HG02840 (cell line): ENCODE data around the gene FGD4.

ENCODE experiments used
- ATAC-seq: cut with Tn5 transposase; IDR thresholded peaks from one replicate; pipeline ENCODE4 v1.9.1; 2021; ENCODE audit warnings: mild to moderate bottlenecking, moderate library complexity, moderate number of reproducible peaks; ENCODE audit not compliant: unreplicated experiment, low FRiP score

Gene FGD4

GRCh38 chr12:32402170-32402569 is 2.8 kb downstream of the FGD4 start:
- ATAC-seq = no peak

DNA sequence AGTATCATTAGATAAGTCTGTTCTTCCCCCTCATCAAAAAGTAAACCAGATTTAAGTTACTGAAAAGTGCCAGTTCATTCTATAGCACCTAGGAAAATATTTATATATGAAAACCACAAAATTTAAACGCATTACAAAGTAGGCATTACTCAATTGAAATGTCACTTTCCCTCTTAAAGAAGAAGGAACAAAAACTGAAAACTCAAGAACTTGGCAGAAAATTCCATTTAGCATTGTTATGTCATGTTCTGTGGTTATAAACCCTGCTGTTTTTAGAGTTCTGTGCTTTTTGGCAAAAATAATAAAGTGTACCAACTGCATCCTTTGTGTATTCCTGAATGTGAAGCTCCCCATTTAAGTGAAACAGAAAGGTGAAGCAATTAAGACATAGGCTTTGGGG is 3.6 kb downstream of the FGD4 start:
- ATAC-seq = no peak

DNA sequence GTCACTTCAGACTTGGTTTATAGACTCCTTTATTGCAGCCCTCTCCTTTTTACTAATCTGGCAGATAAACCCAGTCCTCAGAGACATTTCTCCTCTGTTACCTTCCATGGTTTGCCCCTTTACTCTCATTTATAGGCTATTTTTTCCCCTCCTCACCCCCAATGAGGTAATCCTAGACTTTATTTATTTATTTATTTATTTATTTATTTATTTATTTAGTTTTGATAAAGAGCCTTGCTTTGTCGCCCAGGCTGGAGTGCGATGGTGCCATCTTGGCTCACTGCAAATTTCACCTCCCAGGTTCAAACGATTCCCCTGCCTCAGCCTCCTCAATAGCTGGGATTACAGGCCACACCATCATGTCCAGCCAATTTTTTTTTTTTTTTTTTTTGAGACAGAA is 8.4 kb downstream of the FGD4 start:
- ATAC-seq = no peak

GRCh38 chr12:32413412-32413811 is 14.1 kb downstream of the FGD4 start:
- ATAC-seq = no peak

DNA sequence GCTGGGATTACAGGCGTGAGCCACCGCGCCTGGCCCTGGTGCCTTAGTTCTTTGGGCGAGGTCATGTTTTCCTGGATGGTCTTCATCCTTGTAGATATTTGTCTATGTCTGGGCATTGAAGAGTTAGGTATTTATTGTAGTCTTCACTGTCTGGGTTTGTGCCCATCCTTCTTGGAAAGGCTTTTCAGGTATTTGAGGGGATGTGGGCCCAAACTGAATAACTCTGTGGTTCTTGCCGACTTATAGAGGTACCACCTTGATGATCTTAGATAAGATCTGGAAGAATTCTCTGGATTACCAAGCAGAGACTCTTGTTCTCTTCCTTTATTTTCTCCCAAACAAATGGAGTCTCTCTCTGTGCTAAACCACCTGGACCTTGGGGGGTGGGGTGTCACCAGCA is 18.9 kb downstream of the FGD4 start:
- no peak for ATAC-seq

DNA sequence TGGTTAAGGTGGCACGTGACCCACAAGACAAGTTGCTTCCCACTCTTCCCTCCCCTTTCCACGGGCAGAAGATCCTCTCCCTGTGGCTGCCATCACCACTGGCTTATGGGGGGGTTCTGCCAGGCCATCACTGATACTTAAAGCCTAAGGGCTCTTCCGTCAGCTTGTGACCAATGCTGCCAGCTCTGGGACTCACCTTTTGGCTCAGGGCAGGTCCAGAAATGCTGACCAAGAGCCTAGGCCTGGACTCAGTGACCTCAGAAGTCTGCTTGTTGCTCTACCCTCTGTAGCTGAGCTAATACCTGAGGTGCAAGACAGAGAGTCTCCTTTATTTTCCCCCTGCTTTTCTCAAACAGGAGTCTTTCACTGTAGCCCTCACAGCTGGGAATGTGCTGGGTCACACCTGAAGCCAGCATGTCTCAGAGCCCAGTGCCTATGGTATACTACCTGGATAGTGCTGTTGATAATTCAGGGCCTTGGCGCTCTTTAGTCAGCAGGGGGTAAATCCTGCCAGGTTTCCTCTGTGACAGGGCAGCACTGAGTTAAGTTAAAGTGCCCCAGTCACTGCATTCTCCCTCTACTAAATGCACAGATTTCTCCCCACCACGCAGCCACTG is 19.7 kb downstream of the FGD4 start:
- ATAC-seq = no peak

- ATAC-seq = no peak
Measured at GRCh38 chr12:32419520-32419960, 20.2 kb downstream of the FGD4 start.

DNA sequence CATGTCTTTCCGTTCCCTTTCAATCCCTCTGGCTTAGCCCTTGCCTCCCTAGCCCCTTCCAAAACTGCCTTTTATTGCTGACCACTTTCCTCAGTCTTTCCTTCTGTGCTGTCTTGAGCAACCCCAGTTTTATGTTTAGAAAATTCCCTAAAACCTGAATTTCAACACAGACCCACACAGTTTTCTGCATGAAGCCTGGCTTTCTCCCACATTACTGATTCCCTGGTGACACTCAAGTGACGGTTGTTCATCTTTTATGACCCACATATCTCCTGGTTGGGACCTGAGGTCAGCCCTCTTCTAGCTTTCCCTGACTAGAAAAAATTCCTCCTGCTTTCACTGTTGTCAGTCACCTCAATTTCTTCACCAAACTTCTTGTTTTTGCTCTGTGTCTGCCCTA is 21.0 kb downstream of the FGD4 start:
- ATAC-seq = no peak

DNA sequence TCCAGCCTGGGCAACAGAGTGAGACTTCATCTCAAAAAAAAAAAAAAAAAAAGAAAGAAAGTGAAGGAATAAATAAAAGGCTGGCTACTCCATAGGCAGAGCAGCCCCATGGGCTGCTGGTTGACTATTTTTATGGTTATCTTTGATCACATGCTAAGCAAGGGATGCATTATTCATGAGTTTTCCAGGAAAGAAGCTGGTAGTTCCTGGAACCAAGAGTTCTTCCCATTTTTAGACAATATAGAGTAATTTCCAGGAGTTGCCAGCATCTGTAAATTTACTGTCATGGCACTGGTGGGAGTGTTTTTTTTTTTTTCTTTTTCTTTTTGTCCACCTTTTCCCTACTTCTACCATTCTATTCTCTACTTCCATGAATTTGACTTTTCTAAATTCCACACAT is 24.2 kb downstream of the FGD4 start:
- ATAC-seq = no peak

GRCh38 chr12:32431025-32431424 is 31.7 kb downstream of the FGD4 start:
- no peak for ATAC-seq

DNA sequence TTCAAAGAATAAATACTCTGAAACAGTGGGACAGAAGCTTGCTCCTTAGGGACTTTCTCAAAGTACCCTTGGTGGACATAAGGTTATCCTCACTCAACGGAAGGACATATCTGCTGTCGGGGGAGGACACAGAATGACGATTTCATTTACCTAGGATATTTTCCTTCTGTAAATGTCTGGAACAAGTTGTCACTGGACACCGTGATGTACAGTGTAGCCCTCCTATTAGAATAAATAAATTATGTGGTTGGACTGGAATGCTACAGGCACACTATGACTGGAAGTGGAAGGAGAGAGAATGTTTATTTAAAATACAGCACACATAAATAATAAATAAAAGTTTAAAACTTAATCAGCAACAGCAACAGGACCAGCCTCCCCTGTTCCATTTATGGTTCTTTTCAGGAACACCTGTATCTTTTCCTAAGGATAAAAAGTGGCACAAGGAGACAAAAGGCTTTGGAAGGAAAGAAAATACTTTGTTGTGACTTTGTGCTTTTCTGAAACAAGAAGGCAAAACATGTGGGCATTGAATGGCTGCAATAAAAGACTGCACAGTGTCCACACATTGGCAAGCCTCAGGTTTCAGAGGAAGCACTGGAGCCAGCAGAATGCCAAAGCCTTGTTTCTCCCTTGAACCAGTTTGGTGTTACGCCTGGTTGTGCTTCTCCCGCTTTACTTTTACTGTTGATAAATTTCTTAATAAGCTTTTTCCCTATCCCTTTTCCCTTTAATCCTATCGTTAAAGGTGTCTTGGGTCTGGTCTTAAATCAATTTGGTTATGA is 36.8 kb downstream of the FGD4 start:
- no peak for ATAC-seq

GRCh38 chr12:32437095-32437515 is 37.7 kb downstream of the FGD4 start:
- no peak for ATAC-seq

- no peak for ATAC-seq
Measured at GRCh38 chr12:32440120-32440865, 40.9 kb downstream of the FGD4 start.

DNA sequence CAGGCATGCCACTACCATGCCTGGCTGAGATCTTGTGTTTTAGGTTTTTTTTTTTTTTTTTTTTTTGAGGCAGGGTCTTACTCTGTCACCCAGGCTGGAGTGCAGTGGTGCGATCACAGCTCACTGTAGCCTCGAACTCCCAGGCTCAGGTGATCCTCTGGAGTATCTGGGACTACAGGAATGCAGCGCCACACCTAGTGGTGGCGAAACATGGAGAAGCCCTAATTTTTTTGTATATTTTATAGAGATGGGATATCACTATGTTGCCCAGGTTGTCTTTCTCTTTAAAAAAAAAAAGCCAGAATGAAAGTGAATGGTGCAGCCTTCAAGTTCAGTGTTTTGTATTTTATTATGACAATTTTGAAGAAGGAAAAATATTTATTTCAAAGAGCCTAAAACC is 44.1 kb downstream of the FGD4 start:
- ATAC-seq = no peak

DNA sequence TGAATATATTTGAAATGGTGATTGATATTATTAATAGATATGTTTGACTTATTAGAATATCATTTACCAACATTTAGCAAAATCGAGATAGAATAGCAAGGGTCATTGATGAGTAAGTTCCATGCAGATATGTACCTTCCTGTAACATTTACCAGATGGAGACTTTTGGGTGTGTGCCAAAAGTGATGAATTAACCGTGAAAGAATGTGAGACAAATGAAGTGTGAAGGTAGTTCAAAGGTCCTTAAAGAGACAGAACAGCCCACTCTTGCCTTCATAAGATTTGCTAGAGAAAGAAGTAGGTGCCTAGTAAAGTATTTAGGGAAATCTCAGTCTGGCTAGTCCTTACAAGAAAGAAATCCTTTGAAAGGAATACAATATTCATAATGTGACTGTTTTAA is 45.5 kb downstream of the FGD4 start:
- ATAC-seq = no peak

GRCh38 chr12:32445356-32445755 is 46.0 kb downstream of the FGD4 start:
- no peak for ATAC-seq

DNA sequence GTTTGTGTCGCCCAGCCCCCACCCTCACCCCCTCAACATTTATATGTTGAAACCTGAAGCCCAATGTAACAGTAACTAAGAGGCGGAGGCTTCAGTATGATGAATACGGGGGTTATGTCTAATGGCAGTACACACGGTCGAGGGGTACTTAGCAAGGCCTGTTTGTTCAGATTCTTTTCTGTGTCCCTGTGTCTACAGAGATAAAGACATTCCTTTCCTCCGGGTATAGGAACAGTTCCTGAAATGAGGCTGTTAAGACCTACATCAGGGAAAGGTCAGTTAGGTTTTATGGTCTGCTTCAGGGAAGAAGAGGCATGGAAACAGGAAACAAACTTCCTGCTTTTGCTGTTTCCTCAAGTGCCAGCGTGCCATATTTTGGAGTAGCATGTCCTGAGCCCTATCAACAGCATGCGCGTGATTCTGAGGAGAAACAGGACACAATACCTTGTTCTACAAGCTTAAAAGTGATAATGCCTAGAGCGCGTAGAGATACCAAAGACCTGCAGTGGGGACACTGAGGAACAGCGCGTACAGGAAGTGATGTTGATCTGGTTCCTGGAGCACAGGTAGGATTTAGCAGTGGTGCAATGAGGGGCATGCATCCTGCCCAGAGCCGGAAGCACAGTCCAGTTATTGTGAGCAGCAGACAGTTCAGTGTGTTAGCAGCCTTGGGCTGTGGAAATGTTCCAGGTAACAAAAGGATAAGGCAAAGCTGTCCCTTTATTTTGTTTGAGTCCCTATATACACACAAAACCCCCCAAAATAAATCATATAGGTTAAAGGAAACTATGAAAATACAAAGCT is 47.2 kb downstream of the FGD4 start:
- no peak for ATAC-seq

- no peak for ATAC-seq
Measured at GRCh38 chr12:32448586-32448985, 49.2 kb downstream of the FGD4 start.

DNA sequence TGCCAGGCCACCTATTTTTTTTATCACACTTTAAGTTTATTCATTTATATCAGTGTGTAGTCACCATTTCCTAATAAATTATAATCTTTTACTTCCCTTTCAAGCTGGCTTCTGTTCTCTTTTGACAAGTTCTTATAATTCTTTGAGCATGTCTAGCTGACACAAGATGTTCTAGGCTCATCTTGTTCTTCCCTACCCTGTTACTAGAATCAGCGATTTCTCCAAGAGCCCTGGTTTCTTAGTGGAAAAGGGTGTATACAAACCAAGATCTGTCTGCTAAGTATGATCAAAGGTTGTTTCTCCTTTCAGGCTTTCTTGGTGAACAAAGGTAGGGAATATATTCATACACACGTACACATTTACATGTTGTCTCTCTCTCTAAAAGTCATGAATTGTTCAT is 51.0 kb downstream of the FGD4 start:
- ATAC-seq = no peak

DNA sequence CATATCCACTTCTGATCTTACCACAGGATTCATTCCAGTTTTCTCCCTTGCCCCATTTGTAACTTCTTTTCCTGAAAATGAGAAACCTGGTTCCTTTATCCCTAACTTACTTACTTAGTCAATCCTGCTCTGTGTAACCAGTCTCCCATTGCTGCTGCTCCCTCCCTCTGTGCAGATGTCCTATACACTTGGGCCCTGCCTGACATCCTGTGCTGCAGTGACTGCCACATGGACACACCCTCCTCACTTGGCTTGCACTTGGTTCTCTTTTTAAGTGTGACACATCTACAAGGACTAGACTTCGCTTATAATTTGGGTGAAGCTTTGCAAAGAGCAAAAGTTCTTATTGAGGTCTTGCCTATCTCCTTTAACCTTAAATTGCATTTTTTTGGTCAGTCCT is 51.4 kb downstream of the FGD4 start:
- no peak for ATAC-seq

DNA sequence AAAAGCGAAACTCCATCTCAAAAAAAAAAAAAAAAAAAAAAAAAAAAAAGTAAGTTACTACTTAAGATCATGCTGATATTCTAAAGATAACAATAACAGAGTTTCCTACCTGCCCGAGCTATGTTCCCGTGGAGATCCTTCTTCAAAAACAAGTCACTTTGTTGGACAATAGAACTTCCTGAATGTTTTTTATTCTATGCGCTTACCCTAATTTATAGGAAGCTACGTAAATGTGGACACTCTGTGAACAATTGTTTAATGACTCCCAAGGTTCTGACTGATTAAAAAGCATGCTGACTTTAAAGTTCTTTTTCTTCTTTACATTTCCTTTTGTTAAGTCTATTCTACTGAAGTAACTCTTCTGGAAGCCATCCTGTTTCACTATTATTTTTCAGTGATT is 52.5 kb downstream of the FGD4 start:
- no peak for ATAC-seq
